Smooth muscle cell (in vitro differentiated cells): Measurements from ENCODE around the gene C9orf78. TPM values are rescaled to one million over a fixed set of nuclear protein-coding genes. Genes with fewer than 3 reads are reported as not detected.
"Not testable (repeated sequence)": the region's sequence is repeated elsewhere in the genome, so short reads cannot be mapped to it uniquely, and the experiment has no call there.

ENCODE experiments used
- DNase-seq: peaks from one replicate; lab custom pipeline; 2025; ENCODE audit not compliant: unreplicated experiment; lab: John Stamatoyannopoulos, UW
- H2AFZ ChIP-seq: fragments of 200-600 bp; sonication (generic); 2 replicates; pipeline ENCODE4 v1.6.0; 2016; ENCODE audit warnings: antibody characterized with exemption, low read depth, mild to moderate bottlenecking
- H3F3A ChIP-seq: fragments of 200-600 bp; sonication (generic); 2 replicates; pipeline ENCODE4 v1.6.0; 2017; ENCODE audit warnings: antibody characterized with exemption, low read depth
- H3K27ac ChIP-seq: fragments of 200-600 bp; sonication (generic); 2 replicates; pipeline ENCODE4 v1.5.1; 2016; ENCODE audit warnings: low read depth, mild to moderate bottlenecking
- H3K27me3 ChIP-seq: fragments of 200-600 bp; sonication (generic); 2 replicates; pipeline ENCODE4 v1.6.1; 2016; ENCODE audit warnings: low read depth, mild to moderate bottlenecking
- H3K36me3 ChIP-seq: fragments of 200-600 bp; sonication (generic); 2 replicates; pipeline ENCODE4 v1.5.1; 2016; ENCODE audit warnings: low read depth
- H3K4me1 ChIP-seq: fragments of 200-600 bp; sonication (generic); 2 replicates; pipeline ENCODE4 v1.5.1; 2016; ENCODE audit warnings: low read depth
- H3K4me2 ChIP-seq: fragments of 200-600 bp; sonication (generic); 2 replicates; pipeline ENCODE4 v1.6.0; 2016; ENCODE audit warnings: mild to moderate bottlenecking
- H3K4me3 ChIP-seq: fragments of 200-600 bp; sonication (generic); 2 replicates; pipeline ENCODE4 v1.5.1; 2016; ENCODE audit warnings: mild to moderate bottlenecking
- H3K79me2 ChIP-seq: fragments of 200-600 bp; sonication (generic); 2 replicates; pipeline ENCODE4 v1.6.0; 2016; ENCODE audit warnings: low read depth, mild to moderate bottlenecking
- H3K9ac ChIP-seq: fragments of 200-600 bp; sonication (generic); 2 replicates; pipeline ENCODE4 v1.6.0; 2016; ENCODE audit warnings: low read depth
- H3K9me3 ChIP-seq: fragments of 200-600 bp; sonication (generic); replicated peaks from 2 replicates; pipeline ENCODE4 v1.5.1; 2016; ENCODE audit warnings: low read depth
- H4K20me1 ChIP-seq: fragments of 200-600 bp; sonication (generic); 2 replicates; pipeline ENCODE4 v1.6.0; 2016; ENCODE audit warnings: low read depth
- CTCF ChIP-seq: fragments of 200-600 bp; sonication (generic); IDR thresholded peaks from 2 replicates; pipeline ENCODE4 v1.5.1; 2017; ENCODE audit warnings: borderline replicate concordance, mild to moderate bottlenecking, antibody characterized with exemption; ENCODE audit not compliant: insufficient read depth, poor library complexity, severe bottlenecking
- WGBS: methylation state at CpG from one replicate; pipeline ENCODE4 v1.1.7; 2016; ENCODE audit warnings: low lambda C conversion rate; 5-methylcytosine and 5-hydroxymethylcytosine counted together
- polyA plus RNA-seq: library from polyadenylated mRNA; unstranded; fragments of >200 nt; fragmentation: Nextera tagmentation; extraction: Ambion mirVana; gene quantifications from 2 replicates; pipeline ENCODE4 v1.2.1, GENCODE V29; 2016
- total RNA-seq: library from RNA; depleted of rRNA; stranded (reverse); fragments of >200 nt; gene quantifications from 2 replicates; pipeline ENCODE4 v1.2.3, GENCODE V29; 2014

The C9orf78 gene
- total and polyA plus RNA-seq, 2 experiments from 2014 or later = 38.0 to 53.8 TPM

- Histone ChIP-seq H3K4me1 (no peaks in the 10 kb centered on the region), H4K20me1 (no peaks in the 10 kb centered on the region), H3K9ac (no peak overlapping the region), H3K4me2 (no peak overlapping the region), H2AFZ (no peak overlapping the region), H3K4me3 (no peak overlapping the region), H3F3A (no peaks in the 10 kb centered on the region), H3K27me3 (peaks cover 5% of the 10 kb centered on the region), H3K79me2 (no peaks in the 10 kb centered on the region), H3K36me3 (no peaks in the 10 kb centered on the region), H3K27ac (no peak overlapping the region), H3K9me3 (no peaks in the 10 kb centered on the region)
- no peak for DNase-seq
- no peak for TF ChIP-seq CTCF
- whole genome bisulfite sequencing = 100% methylated on average over 1 of the region's 1 CpG
These were observed 49.2 kb downstream of the C9orf78 start for GRCh38 chr9:129785866-129786265.

- H3K36me3 ChIP-seq, H3K4me2 ChIP-seq, H3K79me2 ChIP-seq, H3K9me3 ChIP-seq, H4K20me1 ChIP-seq, H2AFZ ChIP-seq, DNase-seq, H3F3A ChIP-seq, H3K27me3 ChIP-seq, H3K9ac ChIP-seq, H3K4me3 ChIP-seq, H3K4me1 ChIP-seq, H3K27ac ChIP-seq: not testable (repeated sequence)
- WGBS = 74% methylated on average over 11 of the region's 11 CpGs
These were observed 50.1 kb downstream of the C9orf78 start for GRCh38 chr9:129784970-129785369.

GRCh38 chr9:129783516-129784361 lies 51.3 kb downstream of the C9orf78 start:
- Histone ChIP-seq H3K4me3 (no peak overlapping the region), H3K9me3 (no peaks in the 10 kb centered on the region), H3K79me2 (no peaks in the 10 kb centered on the region), H4K20me1 (no peaks in the 10 kb centered on the region), H3K9ac (no peak overlapping the region), H3K4me2 (no peak overlapping the region), H3F3A (no peaks in the 10 kb centered on the region), H2AFZ (no peak overlapping the region), H3K27me3 (peaks cover 5% of the 10 kb centered on the region), H3K4me1 (no peaks in the 10 kb centered on the region), H3K36me3 (no peaks in the 10 kb centered on the region), H3K27ac (no peak overlapping the region)
- peak; percentile 97 for TF ChIP-seq CTCF
- peak; percentile 26 for DNase-seq
- 39% methylated on average over 14 of the region's 14 CpGs for WGBS

GRCh38 chr9:129781981-129782380 lies 53.1 kb downstream of the C9orf78 start:
- TF ChIP-seq CTCF = no peak
- peak overlapping the region; percentile 17 for H3K27ac ChIP-seq
- 32% methylated on average over 5 of the region's 5 CpGs for WGBS

More at GRCh38 chr9:129781981-129782380, 53.1 kb downstream of the C9orf78 start:
- Histone ChIP-seq H3K79me2 (no peaks in the 10 kb centered on the region), H3K9me3 (no peaks in the 10 kb centered on the region), H3K4me3 (no peak overlapping the region), H2AFZ (no peak overlapping the region), H3K4me1 (no peaks in the 10 kb centered on the region), H3K36me3 (no peaks in the 10 kb centered on the region), H3K4me2 (no peak overlapping the region), H4K20me1 (no peaks in the 10 kb centered on the region), H3K27me3 (peaks cover 3% of the 10 kb centered on the region), H3F3A (peaks cover 4% of the 10 kb centered on the region), H3K9ac (no peak overlapping the region)
- DNase-seq = no peak
